ENCODE data around the gene NCAPD3. TPM values are rescaled to one million over a fixed set of nuclear protein-coding genes. Genes with fewer than 3 reads are reported as not detected.

NCAPD3 gene
- total and polyA plus RNA-seq, 9 of the 15 experiments (the other 6 are each of a cell fraction or from before 2014, with no cell fraction given), result 23.6 to 80.6 (median 58.6) TPM

DNA sequence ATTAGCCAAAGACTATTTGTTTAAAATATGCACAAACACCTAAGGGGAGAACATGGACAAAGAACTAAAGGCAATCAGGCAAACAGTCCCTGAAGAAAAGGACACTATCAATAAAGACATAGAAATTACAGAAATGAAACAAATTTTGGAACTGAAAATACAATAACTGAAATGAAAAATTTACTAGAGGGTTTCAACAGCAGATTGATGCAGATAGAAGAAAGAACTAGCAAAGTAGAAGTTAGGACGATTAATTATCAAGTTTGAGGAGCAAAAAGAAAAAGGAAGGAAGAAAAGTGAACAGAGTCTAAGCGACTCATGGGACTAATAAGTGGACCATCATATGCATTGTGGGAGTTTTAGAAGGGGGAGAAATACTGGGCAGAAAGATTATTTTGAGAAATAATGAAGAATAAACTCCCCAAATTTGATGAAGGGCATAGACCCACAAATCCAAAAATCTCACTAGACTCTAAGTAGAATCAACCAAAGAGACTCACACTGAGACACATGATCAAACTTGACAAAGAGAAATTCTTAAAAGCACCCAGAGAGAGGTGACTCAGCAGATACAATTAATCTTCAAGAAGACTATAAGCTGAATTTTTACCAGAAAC lies 92.0 kb downstream of the NCAPD3 start:
- CTCF ChIA-PET (ENCODE audit: low intra/inter-chr PET ratio), result no interaction called here

More for the DNA sequence above, 92.0 kb downstream of the NCAPD3 start:
- no peak for ATAC-seq
- TF ChIP-seq ZNF280A (IDR thresholded peaks at IDR 0.05; ENCODE audit: low read depth, partially characterized antibody), result peak; percentile 71
- TF ChIP-seq TRIM28 (IDR thresholded peaks at IDR 0.05), result peak; percentile 67; the same call in 1 of the 2 replicates
- TF ChIP-seq RBFOX2 (IDR thresholded peaks at IDR 0.05; ENCODE audit: low read depth, low read length), result no peak
- peak in 1 of 2 experiments; percentile 37; a peak in 1 of 3 replicates for TF ChIP-seq CBX3 (IDR thresholded peaks at IDR 0.05; ENCODE audit: borderline replicate concordance in 1 of 2, low read length in 2 of 2)
- TF ChIP-seq TAF9B (IDR thresholded peaks at IDR 0.05; ENCODE audit: partially characterized antibody), result no peak
- no peak for TF ChIP-seq KDM2B (CRISPR knock-in tag; IDR thresholded peaks at IDR 0.05)
- H2AFZ ChIP-seq (ENCODE audit: low read depth, low read length), result no peak overlapping the region
- no peaks in the 10 kb centered on the region for H3K9me3 ChIP-seq (replicated peaks; ENCODE audit: control insufficient read depth, insufficient read depth, low read depth, low read length)
- H3K9me1 ChIP-seq (ENCODE audit: control insufficient read depth, insufficient read depth, low read length), result no peaks in the 10 kb centered on the region
- BruUV-seq (replicated peaks), result no TSS peak
- no peaks in the 10 kb centered on the region for H3K4me1 ChIP-seq (replicated peaks in 1 of 2; ENCODE audit: control insufficient read depth in 2 of 2, insufficient read depth in 2 of 2, low read length in 2 of 2)
- H3K9ac ChIP-seq (ENCODE audit: insufficient read depth in 1 of 2, low read depth in 2 of 2, low read length in 2 of 2), result no peak overlapping the region
- no peak for DNase-seq (ENCODE audit: extremely low read depth in 1 of 4, low spot score in 3 of 4)
- intact Hi-C loops (cut with micrococcal nuclease) (no loop called here), in situ Hi-C loops (cut with MboI) (no loop called here)
- peaks cover 0 to 2% of the 10 kb centered on the region in 2 experiments; a peak in 1 of 5 replicates for H3K27me3 ChIP-seq (ENCODE audit: control insufficient read depth in 2 of 2, insufficient read depth in 2 of 2, low read length in 2 of 2)
- no peaks in the 10 kb centered on the region for H3K36me3 ChIP-seq (ENCODE audit: control insufficient read depth, insufficient read depth, low read length)
- H3K4me3 ChIP-seq, result no peak overlapping the region
- H3K79me2 ChIP-seq (ENCODE audit: control insufficient read depth, insufficient read depth, low read length), result no peaks in the 10 kb centered on the region
- no peaks in the 10 kb centered on the region for H4K20me1 ChIP-seq (replicated peaks; ENCODE audit: control insufficient read depth, insufficient read depth, low read length)
- no peak for FAIRE-seq
- POLR2A ChIA-PET, result no interaction called here
- WGBS (ENCODE audit: insufficient coverage, low coverage, missing lambda C conversion rate), result 0% methylated on average over 2 of the region's 2 CpGs
- H3K4me2 ChIP-seq (ENCODE audit: insufficient read depth, low read length), result no peak overlapping the region
- H3K27ac ChIP-seq (ENCODE audit: extremely low read depth, low read depth, low read length), result no peak overlapping the region
